Stimulated activated naive CD8-positive, alpha-beta T cell treated with anti-CD3 and anti-CD28 coated beads, Interleukin-15, Interleukin-2, amounts not matched to agents 100 ng/mL and 50 ng/mL, for 24 hours (primary cell): Measurements from ENCODE around the gene SLC6A7.

Source experiments
- H3K27ac Mint-ChIP-seq: one replicate; pipeline ENCODE4 v1.8.0; 2021; ENCODE audit warnings: mild to moderate bottlenecking, mixed read lengths
- H3K27me3 Mint-ChIP-seq: one replicate; pipeline ENCODE4 v1.8.0; 2021; ENCODE audit warnings: mixed read lengths
- H3K36me3 Mint-ChIP-seq: one replicate; pipeline ENCODE4 v1.8.0; 2021; ENCODE audit warnings: low read depth, mixed read lengths
- H3K4me1 Mint-ChIP-seq: one replicate; pipeline ENCODE4 v1.8.0; 2021; ENCODE audit warnings: low read depth, mixed read lengths
- H3K4me3 Mint-ChIP-seq: one replicate; pipeline ENCODE4 v1.8.0; 2021; ENCODE audit warnings: mild to moderate bottlenecking, mixed read lengths
- H3K9me3 Mint-ChIP-seq: one replicate; pipeline ENCODE4 v1.8.0; 2021; ENCODE audit warnings: mixed read lengths

SLC6A7 gene

DNA sequence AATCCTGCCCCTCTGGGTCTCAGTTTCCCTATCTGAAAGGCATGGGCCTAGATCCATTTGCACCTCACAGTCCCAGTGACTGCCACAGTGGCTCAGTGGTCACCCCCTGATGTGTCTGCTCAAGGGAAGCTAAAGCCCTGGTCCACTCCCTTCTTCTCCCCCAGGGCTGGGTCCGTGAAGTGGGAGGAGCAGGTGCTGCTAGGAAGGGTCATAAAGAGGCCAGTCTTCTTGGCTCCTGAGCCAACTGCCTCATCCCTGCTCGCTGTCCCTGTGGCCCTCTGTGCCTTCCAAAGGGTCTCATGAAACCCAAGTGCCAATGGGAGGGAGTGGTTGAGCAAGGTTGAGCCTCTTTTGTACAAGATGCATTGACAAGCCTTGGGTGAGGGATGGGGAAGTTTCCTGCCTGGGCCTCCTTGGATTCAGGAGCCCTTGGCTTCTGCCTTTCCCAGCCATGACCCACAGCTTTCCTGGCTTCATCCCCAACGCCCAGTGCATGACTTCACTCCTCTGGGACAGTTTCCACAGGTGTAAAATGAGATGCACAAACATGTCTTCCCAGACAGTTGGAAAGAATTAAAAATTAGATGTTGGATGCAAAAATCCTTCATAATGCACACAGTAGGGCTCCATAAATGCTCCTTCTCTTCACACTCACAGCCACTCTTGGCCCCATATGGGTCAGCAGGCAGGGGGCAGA is 1.6 kb upstream of the SLC6A7 start:
- Mint-ChIP-seq H3K27ac (no peak overlapping the region), H3K4me1 (no peaks in the 10 kb centered on the region), H3K27me3 (peaks cover 27% of the 10 kb centered on the region), H3K4me3 (no peak overlapping the region), H3K36me3 (no peaks in the 10 kb centered on the region), H3K9me3 (no peaks in the 10 kb centered on the region)

DNA sequence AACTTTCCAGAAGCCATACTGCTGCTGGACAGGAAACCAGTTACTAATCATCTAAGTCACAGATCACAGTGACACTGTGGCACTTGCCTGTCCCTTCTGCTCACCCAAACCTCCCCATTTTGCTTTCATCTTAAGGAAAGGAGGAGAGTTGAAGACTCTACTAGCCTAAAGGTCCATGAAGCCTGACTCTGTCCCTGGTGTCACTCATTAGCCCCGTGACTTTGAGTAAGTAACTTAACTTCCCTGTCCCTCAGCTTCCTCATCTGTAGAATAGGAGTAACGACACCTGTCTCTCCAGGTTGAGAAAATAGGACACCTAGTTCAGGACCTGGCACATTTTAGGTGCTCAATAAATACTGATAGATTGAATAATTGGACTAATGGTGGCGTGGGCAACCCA is 536 bp upstream of the SLC6A7 start:
- Mint-ChIP-seq H3K4me1 (no peaks in the 10 kb centered on the region), H3K36me3 (no peaks in the 10 kb centered on the region), H3K9me3 (no peaks in the 10 kb centered on the region), H3K27me3 (peaks cover 32% of the 10 kb centered on the region), H3K27ac (no peak overlapping the region), H3K4me3 (no peak overlapping the region)

DNA sequence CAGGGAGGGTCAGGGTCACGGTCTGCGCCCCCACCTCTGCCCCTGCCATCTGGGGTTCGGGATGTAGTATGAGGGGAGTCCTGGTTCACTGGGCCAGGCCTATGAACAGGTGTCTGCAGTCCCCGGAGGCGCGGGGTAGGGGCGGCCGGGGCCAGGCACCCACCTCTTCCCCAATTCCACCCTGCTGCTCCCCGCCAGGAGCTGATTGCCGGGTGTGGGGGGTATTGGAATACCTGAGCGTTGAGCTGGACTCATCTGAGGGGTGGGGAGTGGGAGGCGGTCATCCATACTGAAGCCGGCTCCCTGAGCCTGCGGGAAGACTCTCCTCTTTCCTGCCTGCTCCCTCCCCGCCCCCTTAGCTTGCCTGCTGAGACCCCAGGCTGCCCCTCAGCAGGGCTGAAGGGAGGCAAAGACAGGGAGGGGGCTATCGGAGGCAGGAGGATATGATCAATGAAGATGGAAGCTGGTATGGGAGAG is 679 bp downstream of the SLC6A7 start:
- Mint-ChIP-seq H3K27me3 (peaks cover 32% of the 10 kb centered on the region), H3K4me3 (no peak overlapping the region), H3K36me3 (no peaks in the 10 kb centered on the region), H3K27ac (no peak overlapping the region), H3K4me1 (no peaks in the 10 kb centered on the region), H3K9me3 (no peaks in the 10 kb centered on the region)

- Mint-ChIP-seq H3K4me3 (no peak overlapping the region), H3K36me3 (no peaks in the 10 kb centered on the region), H3K27me3 (peaks cover 32% of the 10 kb centered on the region), H3K27ac (no peak overlapping the region), H3K4me1 (no peaks in the 10 kb centered on the region), H3K9me3 (no peaks in the 10 kb centered on the region)
Measured at GRCh38 chr5:150190987-150191386, 1.1 kb downstream of the SLC6A7 start.

GRCh38 chr5:150192462-150192861 is 2.6 kb downstream of the SLC6A7 start:
- Mint-ChIP-seq H3K36me3 (no peaks in the 10 kb centered on the region), H3K4me3 (no peak overlapping the region), H3K9me3 (no peaks in the 10 kb centered on the region), H3K4me1 (no peaks in the 10 kb centered on the region), H3K27me3 (peaks cover 35% of the 10 kb centered on the region), H3K27ac (no peak overlapping the region)

DNA sequence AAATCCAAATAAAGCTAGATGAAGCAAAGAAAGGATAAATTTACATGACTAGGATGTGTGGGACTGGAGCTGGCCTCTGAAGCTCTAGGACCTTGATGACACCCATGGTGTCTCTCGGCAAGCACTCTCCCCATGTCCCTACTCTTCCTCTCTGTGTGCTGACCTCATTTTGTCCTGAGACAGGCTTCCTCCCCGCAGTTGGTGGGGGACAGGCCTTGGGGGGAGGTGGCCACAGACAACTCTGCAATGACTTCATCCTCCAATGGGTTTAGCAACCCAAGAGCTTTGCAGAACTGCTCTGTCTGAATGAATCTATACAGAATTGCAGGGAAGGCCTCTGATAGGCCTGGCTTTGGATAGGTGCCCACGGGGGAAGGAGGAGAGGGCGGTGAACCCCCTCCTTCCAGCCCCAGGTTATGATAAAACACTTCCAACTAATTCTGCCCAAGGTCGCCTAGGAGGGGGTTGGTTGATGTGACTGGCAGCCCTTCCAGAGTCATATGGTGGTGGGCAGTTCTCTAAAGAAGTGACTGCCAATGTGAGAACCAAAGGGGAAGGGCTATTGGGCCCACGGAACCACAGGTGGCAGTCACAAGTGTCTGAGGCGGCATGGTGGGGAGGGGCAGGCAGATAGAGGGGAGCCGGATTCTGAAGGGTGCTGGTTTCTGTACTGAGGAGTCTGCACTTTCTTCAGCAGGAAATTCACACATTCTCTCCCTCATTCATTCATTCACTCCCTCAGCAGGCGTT is 6.0 kb downstream of the SLC6A7 start:
- no peaks in the 10 kb centered on the region for H3K9me3 Mint-ChIP-seq
- no peaks in the 10 kb centered on the region for H3K4me1 Mint-ChIP-seq
- peaks cover 30% of the 10 kb centered on the region for H3K27me3 Mint-ChIP-seq
- H3K27ac Mint-ChIP-seq = no peak overlapping the region
- H3K36me3 Mint-ChIP-seq = no peaks in the 10 kb centered on the region
- H3K4me3 Mint-ChIP-seq = no peak overlapping the region

GRCh38 chr5:150196514-150196913 is 6.7 kb downstream of the SLC6A7 start:
- no peak overlapping the region for H3K4me3 Mint-ChIP-seq
- H3K27ac Mint-ChIP-seq = no peak overlapping the region
- H3K4me1 Mint-ChIP-seq = no peaks in the 10 kb centered on the region
- no peaks in the 10 kb centered on the region for H3K9me3 Mint-ChIP-seq
- peaks cover 27% of the 10 kb centered on the region for H3K27me3 Mint-ChIP-seq
- no peaks in the 10 kb centered on the region for H3K36me3 Mint-ChIP-seq

GRCh38 chr5:150196986-150197385 is 7.1 kb downstream of the SLC6A7 start:
- H3K9me3 Mint-ChIP-seq = no peaks in the 10 kb centered on the region
- no peak overlapping the region for H3K27ac Mint-ChIP-seq
- H3K4me1 Mint-ChIP-seq = no peaks in the 10 kb centered on the region
- no peak overlapping the region for H3K4me3 Mint-ChIP-seq
- peaks cover 24% of the 10 kb centered on the region for H3K27me3 Mint-ChIP-seq
- H3K36me3 Mint-ChIP-seq = no peaks in the 10 kb centered on the region

- Mint-ChIP-seq H3K4me1 (no peaks in the 10 kb centered on the region), H3K27me3 (peaks cover 24% of the 10 kb centered on the region), H3K27ac (no peak overlapping the region), H3K9me3 (no peaks in the 10 kb centered on the region), H3K36me3 (no peaks in the 10 kb centered on the region), H3K4me3 (no peak overlapping the region)
Measured at GRCh38 chr5:150197476-150197875, 7.6 kb downstream of the SLC6A7 start.

DNA sequence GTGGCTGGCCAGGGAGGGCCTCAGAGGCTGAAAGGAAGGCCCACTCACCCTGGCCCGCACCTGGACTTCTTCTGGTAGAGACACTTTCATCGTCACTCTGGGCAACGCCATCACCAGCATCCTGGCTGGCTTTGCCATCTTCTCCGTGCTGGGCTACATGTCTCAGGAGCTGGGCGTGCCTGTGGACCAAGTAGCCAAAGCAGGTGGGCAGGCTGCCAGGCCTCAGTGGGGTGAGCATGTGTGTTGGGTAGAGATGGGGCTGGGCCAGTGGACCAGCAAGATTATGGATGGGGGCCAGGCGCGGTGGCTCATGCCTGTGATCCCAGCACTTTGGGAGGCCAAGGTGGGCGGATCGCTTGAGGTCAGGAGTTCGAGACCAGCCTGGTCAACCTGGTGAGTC is 12.6 kb downstream of the SLC6A7 start:
- peaks cover 11% of the 10 kb centered on the region for H3K27me3 Mint-ChIP-seq
- no peak overlapping the region for H3K4me3 Mint-ChIP-seq
- H3K9me3 Mint-ChIP-seq = no peaks in the 10 kb centered on the region
- H3K4me1 Mint-ChIP-seq = no peaks in the 10 kb centered on the region
- no peaks in the 10 kb centered on the region for H3K36me3 Mint-ChIP-seq
- no peak overlapping the region for H3K27ac Mint-ChIP-seq

DNA sequence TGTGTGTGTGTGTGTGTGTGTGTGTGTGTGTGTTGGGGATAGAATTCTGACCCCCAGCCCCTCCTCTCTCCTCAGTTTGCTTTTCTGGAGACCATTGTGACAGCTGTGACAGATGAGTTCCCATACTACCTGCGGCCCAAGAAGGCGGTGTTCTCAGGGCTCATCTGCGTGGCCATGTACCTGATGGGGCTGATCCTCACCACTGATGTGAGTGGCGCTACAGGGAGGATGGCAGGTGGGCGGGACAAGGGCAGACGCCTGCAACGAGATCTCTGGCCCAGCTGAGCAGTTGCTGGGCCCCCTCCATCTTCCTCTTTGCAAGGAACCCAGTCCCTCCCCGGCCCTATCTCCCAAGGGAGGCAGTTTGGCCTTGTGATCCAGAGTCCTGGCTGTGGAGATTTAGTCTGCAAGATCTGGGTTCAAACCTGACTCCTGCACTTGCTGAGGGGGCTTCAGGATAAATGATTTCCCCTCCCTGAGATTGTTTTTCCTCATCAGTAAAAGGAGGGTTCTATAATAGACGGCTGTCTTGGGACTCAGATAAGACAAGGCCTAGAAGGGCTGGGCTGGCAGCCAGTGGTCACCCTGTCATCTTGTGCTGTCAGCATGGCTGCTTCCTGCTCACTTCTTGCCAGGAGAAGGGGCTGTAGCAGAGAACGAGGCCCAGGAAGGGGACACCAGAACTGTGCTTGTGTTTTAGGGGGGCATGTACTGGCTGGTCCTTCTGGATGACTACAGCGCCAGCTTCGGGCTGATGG is 14.1 kb downstream of the SLC6A7 start:
- peaks cover 15% of the 10 kb centered on the region for H3K27me3 Mint-ChIP-seq
- H3K4me1 Mint-ChIP-seq = peaks cover 12% of the 10 kb centered on the region
- H3K27ac Mint-ChIP-seq = no peak overlapping the region

GRCh38 chr5:150204590-150204960 is 14.7 kb downstream of the SLC6A7 start:
- Mint-ChIP-seq H3K4me1 (peaks cover 16% of the 10 kb centered on the region), H3K4me3 (no peak overlapping the region), H3K9me3 (no peaks in the 10 kb centered on the region), H3K27ac (no peak overlapping the region), H3K36me3 (no peaks in the 10 kb centered on the region), H3K27me3 (peaks cover 15% of the 10 kb centered on the region)

More for the DNA sequence above, 14.1 kb downstream of the SLC6A7 start:
- Mint-ChIP-seq H3K36me3 (no peaks in the 10 kb centered on the region), H3K4me3 (no peak overlapping the region), H3K9me3 (no peaks in the 10 kb centered on the region)

DNA sequence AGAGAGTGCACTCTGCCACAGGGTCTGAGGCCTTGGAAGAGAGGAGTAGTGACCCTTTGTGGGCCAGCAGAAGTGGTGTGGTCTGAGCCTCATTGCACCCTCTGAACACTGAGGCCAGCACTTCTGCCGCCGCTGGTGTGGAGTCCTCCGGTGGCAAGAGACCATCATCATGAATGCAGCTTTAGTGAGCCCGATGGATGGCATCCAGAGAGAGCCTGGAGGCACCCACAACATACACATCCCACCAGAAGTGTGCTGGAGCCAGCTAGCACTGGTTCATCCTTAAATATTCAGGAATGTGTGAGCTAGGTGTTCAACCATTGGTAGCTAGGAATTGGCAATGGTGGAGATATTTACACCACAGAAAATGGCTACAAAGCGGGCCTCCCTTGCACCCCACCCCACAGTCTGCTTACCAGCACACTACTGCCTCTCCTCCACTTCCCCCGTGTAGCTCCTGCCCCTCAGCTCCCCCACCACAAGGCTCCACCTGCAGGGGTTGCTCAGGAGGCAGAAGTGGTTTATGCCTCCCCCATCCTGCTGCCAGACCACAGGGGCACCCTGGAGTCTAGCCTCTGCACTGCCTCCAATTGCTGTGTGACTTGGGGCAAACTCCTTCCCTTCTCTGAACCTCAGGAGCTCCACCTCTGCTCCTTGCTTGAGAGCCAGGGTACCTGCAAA is 16.4 kb downstream of the SLC6A7 start:
- Mint-ChIP-seq H3K4me3 (no peak overlapping the region), H3K4me1 (peaks cover 16% of the 10 kb centered on the region), H3K9me3 (no peaks in the 10 kb centered on the region), H3K27me3 (peaks cover 10% of the 10 kb centered on the region), H3K27ac (no peak overlapping the region), H3K36me3 (no peaks in the 10 kb centered on the region)

DNA sequence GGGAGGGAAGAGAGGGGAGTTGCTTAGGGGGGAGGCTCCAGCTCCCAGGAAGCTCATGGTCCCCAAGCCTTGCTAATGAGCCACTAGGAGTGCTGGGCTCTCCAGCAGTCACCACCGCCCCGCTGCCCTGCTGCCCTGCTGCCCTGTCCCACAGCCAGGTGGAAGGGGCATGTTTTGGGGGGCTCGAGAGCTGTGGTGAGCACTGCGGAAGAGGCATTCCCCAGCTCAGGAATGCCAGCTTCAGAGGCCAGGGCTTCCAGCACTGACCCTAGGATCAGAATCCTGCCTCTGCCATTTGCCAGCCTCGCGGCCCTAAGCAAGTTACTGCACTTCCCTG is 16.9 kb downstream of the SLC6A7 start:
- H3K4me1 Mint-ChIP-seq = peaks cover 16% of the 10 kb centered on the region
- no peak overlapping the region for H3K27ac Mint-ChIP-seq
- H3K4me3 Mint-ChIP-seq = no peak overlapping the region
- H3K27me3 Mint-ChIP-seq = peaks cover 10% of the 10 kb centered on the region
- H3K36me3 Mint-ChIP-seq = no peaks in the 10 kb centered on the region
- H3K9me3 Mint-ChIP-seq = no peaks in the 10 kb centered on the region
